Astrocyte (in vitro differentiated cells and primary cell): ENCODE results near the gene ZNHIT3.

Source experiments
- CTCF ChIP-seq: IDR thresholded peaks from 2 replicates; pipeline ENCODE4 v1.5.1; 2011; ENCODE audit warnings: low read depth, mild to moderate bottlenecking, inconsistent platforms, low read length, moderate library complexity; ENCODE audit not compliant: insufficient read depth
- EZH2 ChIP-seq: IDR thresholded peaks from 2 replicates; pipeline ENCODE4 v1.6.1; 2012; ENCODE audit warnings: mild to moderate bottlenecking, low read length, inconsistent platforms; ENCODE audit not compliant: insufficient read depth

GRCh38 chr17:36460265-36460937 is 26.1 kb upstream of the ZNHIT3 start:
- no peak for TF ChIP-seq CTCF
- no peak for TF ChIP-seq EZH2
